Nephron (organoid): Measurements from ENCODE around the gene ATXN1.

Experiments used
- H3K27ac Mint-ChIP-seq, 3 experiments: 2 replicates each; pipeline ENCODE4 v1.8.0; 2020; ENCODE audit warnings: mixed read lengths in 3 of 3, mild to moderate bottlenecking in 2 of 3, moderate library complexity in 1 of 3
- H3K27me3 Mint-ChIP-seq: 2 replicates; pipeline ENCODE4 v1.8.0; 2021; ENCODE audit warnings: low read depth, mild to moderate bottlenecking, moderate library complexity, mixed read lengths
- H3K36me3 Mint-ChIP-seq: 2 replicates; pipeline ENCODE4 v1.8.0; 2020; ENCODE audit warnings: low read depth, mixed read lengths
- H3K4me1 Mint-ChIP-seq: 2 replicates; pipeline ENCODE4 v1.8.0; 2020; ENCODE audit warnings: mixed read lengths
- H3K4me3 Mint-ChIP-seq, 3 experiments: 2 replicates each; pipeline ENCODE4 v1.8.0; 2020; ENCODE audit warnings: mild to moderate bottlenecking in 3 of 3, mixed read lengths in 3 of 3, moderate library complexity in 2 of 3
- H3K9me3 Mint-ChIP-seq: 2 replicates; pipeline ENCODE4 v1.8.0; 2020; ENCODE audit warnings: mixed read lengths
- TF ChIP-seq, protein P1 (sequence below), 3 experiments: fragments of 200-600 bp; sonication (generic); IDR thresholded peaks; one replicate each; pipeline ENCODE4 v1.5.0; 2021; ENCODE audit warnings: antibody characterized with exemption in 3 of 3; ENCODE audit not compliant: unreplicated experiment in 3 of 3

Gene ATXN1

DNA sequence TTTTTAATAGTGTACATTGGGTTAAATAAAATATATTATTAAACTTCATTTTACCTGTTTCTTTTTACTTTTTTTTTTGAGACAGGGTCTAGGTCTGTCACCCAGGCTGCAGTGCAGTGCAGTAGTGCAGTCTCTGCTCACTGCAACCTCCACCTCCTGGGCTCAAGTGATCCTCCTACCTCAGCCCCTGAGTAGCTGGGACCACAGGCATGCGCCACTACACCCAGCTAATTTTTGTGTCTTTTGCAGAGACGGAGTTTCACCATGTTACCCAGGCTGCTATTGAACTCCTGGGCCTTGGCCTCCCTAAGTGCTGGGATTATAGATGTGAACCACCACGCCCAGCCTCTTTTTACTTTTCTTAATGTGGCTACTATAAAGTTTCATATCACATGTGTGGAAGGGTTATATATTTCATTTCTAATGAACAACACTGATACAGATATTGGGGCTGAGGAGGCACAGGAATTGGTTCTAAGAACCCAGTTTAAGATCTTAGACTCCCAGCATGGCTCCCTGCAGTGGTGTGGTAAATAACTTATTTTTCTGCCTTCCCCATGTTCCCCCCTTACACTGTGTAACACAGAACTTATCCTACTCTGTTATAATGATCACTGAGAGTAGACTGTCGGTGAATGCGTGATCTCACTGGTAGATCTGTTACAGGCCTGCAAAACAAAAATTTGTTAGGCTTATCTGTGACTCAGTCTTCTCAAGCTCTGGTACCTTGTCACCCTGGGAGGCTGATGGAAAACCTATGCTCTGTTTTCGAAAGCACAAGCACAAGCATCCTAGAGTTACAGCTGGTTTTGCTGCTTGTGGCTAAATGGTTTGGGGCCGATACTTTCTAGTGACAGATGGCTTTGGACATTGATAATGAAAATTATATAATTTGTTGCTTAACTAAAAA lies 5.8 kb upstream of the ATXN1 start:
- no peaks in the 10 kb centered on the region for H3K36me3 Mint-ChIP-seq
- no peak overlapping the region for H3K4me3 Mint-ChIP-seq
- TF ChIP-seq, protein P1, sequence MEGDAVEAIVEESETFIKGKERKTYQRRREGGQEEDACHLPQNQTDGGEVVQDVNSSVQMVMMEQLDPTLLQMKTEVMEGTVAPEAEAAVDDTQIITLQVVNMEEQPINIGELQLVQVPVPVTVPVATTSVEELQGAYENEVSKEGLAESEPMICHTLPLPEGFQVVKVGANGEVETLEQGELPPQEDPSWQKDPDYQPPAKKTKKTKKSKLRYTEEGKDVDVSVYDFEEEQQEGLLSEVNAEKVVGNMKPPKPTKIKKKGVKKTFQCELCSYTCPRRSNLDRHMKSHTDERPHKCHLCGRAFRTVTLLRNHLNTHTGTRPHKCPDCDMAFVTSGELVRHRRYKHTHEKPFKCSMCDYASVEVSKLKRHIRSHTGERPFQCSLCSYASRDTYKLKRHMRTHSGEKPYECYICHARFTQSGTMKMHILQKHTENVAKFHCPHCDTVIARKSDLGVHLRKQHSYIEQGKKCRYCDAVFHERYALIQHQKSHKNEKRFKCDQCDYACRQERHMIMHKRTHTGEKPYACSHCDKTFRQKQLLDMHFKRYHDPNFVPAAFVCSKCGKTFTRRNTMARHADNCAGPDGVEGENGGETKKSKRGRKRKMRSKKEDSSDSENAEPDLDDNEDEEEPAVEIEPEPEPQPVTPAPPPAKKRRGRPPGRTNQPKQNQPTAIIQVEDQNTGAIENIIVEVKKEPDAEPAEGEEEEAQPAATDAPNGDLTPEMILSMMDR (IDR thresholded peaks at IDR 0.05; ENCODE audit: unreplicated experiment in 3 of 3), result no peak
- no peak overlapping the region for H3K27ac Mint-ChIP-seq
- peaks cover 47% of the 10 kb centered on the region for H3K4me1 Mint-ChIP-seq
- no peaks in the 10 kb centered on the region for H3K27me3 Mint-ChIP-seq
- no peaks in the 10 kb centered on the region for H3K9me3 Mint-ChIP-seq

DNA sequence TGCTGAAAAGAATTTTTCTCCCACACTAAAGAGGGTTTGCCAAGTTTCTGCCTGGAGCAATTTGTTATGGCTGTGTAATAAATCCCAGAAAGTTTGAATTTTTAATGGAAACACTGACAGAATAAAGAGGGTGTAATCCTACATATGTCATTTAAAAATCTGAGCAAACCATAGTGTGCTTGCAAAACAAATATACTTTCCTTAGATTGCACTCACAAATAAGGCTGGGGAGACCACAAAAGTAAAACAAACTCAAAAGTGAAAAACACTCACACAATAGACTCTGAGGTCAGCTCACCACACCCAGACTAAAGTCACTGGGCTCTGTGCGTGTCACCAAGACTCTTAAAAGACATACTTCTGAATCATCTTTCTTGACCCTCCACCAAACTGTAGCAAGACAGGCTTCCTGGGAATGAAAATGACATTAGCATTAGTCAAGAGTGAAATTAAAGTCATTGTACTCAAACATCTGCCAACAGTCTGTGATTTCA lies 4.8 kb upstream of the ATXN1 start:
- Mint-ChIP-seq H3K4me3 (no peak overlapping the region), H3K27ac (no peak overlapping the region), H3K36me3 (no peaks in the 10 kb centered on the region), H3K4me1 (peaks cover 45% of the 10 kb centered on the region), H3K27me3 (no peaks in the 10 kb centered on the region), H3K9me3 (no peaks in the 10 kb centered on the region)
- TF ChIP-seq, protein P1 (IDR thresholded peaks at IDR 0.05; ENCODE audit: unreplicated experiment in 3 of 3), result no peak

GRCh38 chr6:16765235-16765634 lies 4.0 kb upstream of the ATXN1 start:
- Mint-ChIP-seq H3K27ac (no peak overlapping the region), H3K4me1 (peaks cover 38% of the 10 kb centered on the region), H3K36me3 (no peaks in the 10 kb centered on the region), H3K4me3 (no peak overlapping the region), H3K9me3 (no peaks in the 10 kb centered on the region), H3K27me3 (no peaks in the 10 kb centered on the region)
- TF ChIP-seq, protein P1 (IDR thresholded peaks at IDR 0.05; ENCODE audit: unreplicated experiment in 3 of 3), result no peak

DNA sequence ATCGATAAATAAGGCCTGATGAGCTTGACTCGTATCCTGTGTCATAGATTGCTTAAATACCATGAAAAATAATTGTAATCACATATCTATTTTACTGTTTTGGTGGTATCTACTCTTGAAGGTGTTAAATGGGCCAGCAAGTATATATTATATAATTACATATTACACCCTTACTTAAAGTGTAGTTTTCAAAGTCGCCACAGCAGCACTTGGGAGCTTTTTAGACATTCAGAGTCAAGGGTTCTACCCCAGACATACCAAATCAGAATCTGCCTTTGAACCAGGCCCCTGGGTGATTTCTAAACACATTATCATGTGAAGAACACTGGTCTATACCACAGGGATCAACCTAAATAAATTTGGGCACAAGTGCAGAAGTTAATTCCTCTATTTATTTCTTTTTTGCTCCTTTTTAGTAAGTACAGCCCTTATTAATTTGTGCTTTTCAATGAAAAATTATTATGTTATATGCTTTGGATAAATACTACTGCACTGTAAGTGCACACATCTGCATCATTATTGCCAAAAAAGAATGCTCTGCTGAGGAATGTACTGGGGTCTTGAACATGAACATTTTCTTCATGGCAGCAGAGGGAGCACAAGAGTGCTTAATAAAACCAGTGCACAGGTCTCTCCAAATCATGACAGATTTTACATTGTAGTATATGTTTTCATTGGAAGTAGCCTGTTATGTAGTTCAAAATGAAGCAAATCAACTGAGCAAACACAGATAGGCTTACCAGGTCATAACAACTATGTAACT lies 3.1 kb upstream of the ATXN1 start:
- no peaks in the 10 kb centered on the region for H3K9me3 Mint-ChIP-seq
- TF ChIP-seq, protein P1 (IDR thresholded peaks at IDR 0.05; ENCODE audit: unreplicated experiment in 3 of 3), result peak; percentile 50 to 66 (median 62)
- H3K4me1 Mint-ChIP-seq, result peaks cover 34% of the 10 kb centered on the region
- H3K36me3 Mint-ChIP-seq, result no peaks in the 10 kb centered on the region
- H3K4me3 Mint-ChIP-seq, result peak overlapping the region in 1 of 3 experiments; percentile 64
- no peaks in the 10 kb centered on the region for H3K27me3 Mint-ChIP-seq
- H3K27ac Mint-ChIP-seq, result no peak overlapping the region

DNA sequence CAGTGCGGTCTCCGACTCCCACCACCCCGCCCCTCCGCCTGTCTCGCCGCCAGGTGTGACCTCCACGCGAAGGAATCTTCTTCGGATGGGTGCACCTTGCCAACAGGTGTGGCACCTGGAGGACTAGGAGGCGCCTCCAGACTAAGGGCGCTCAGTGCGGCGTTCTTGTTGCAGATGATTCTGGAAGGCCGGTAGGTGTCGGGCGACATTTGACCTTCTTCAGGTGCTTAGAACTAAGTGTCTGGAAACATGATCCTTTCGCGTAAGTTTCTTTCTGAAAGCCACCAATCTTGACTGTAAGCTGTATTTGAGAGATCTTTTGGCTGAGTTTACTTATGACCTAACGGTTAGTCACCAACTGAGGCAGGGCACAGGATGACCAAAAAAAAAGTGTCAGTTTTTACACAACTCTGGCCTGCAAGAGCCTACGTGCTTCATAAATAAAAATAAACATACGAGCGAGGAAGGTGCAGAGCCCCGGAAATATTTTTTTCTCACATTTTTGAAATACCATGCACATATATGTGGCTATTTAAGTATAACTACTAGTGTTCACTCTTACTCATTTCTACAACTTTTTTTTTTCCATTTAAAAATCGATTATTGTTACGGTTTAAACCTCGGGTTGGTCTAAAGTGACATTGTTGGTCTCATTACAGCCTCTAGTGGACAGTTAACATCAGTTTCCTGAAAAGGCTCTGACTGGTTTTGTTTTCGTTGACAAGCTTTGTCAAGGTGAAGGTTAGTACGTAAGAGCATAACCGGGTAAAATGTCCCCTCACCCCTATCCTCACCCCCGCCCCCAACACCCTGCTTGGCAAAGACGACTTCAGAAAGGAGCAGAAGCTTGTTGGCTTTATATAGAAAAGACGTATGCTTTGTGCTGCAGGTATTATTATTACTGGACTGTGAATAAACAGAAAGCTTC lies 1.6 kb upstream of the ATXN1 start:
- Mint-ChIP-seq H3K36me3 (no peaks in the 10 kb centered on the region), H3K4me3 (peak overlapping the region; percentile 98 to 100 (median 100)), H3K9me3 (no peaks in the 10 kb centered on the region), H3K4me1 (peaks cover 34% of the 10 kb centered on the region), H3K27ac (peak overlapping the region; percentile 50 to 100 (median 67)), H3K27me3 (no peaks in the 10 kb centered on the region)
- TF ChIP-seq, protein P1 (IDR thresholded peaks at IDR 0.05; ENCODE audit: unreplicated experiment in 3 of 3), result peak; percentile 57 to 78 (median 67)
